GM19452 (cell line): Measurements from ENCODE around the gene MARVELD3.
"Not testable (repeated sequence)": the region's sequence is repeated elsewhere in the genome, so short reads cannot be mapped to it uniquely, and the experiment has no call there.

Experiments used
- ATAC-seq: cut with Tn5 transposase; IDR thresholded peaks from one replicate; pipeline ENCODE4 v1.9.1; 2021; ENCODE audit not compliant: unreplicated experiment

The MARVELD3 gene

GRCh38 chr16:71670537-71670936 is 44.6 kb downstream of the MARVELD3 start:
- ATAC-seq: no peak

- no peak for ATAC-seq
These were observed 45.2 kb downstream of the MARVELD3 start for GRCh38 chr16:71671165-71671564.

- no peak for ATAC-seq
These were observed 46.1 kb downstream of the MARVELD3 start for GRCh38 chr16:71672125-71672524.

GRCh38 chr16:71672803-71673581 is 47.0 kb downstream of the MARVELD3 start:
- no peak for ATAC-seq

- no peak for ATAC-seq
These were observed 47.6 kb downstream of the MARVELD3 start for GRCh38 chr16:71673582-71673973.

GRCh38 chr16:71674229-71674628 is 48.2 kb downstream of the MARVELD3 start:
- no peak for ATAC-seq

- ATAC-seq: no peak
These were observed 49.4 kb downstream of the MARVELD3 start for GRCh38 chr16:71675380-71675779.

GRCh38 chr16:71676236-71676635 is 50.3 kb downstream of the MARVELD3 start:
- ATAC-seq: no peak

GRCh38 chr16:71681360-71681759 is 55.4 kb downstream of the MARVELD3 start:
- no peak for ATAC-seq

GRCh38 chr16:71684280-71684679 is 58.3 kb downstream of the MARVELD3 start:
- ATAC-seq: not testable (repeated sequence)
